ENCODE data around the gene TRPM8. TPM values are rescaled to one million over a fixed set of nuclear protein-coding genes. Genes with fewer than 3 reads are reported as not detected.
A peak's percentile ranks its signal among the peaks of the same experiment; 100 is the strongest.

The TRPM8 gene
- total and polyA plus RNA-seq, 2 donors = 0.05 TPM; not detected in 1

DNA sequence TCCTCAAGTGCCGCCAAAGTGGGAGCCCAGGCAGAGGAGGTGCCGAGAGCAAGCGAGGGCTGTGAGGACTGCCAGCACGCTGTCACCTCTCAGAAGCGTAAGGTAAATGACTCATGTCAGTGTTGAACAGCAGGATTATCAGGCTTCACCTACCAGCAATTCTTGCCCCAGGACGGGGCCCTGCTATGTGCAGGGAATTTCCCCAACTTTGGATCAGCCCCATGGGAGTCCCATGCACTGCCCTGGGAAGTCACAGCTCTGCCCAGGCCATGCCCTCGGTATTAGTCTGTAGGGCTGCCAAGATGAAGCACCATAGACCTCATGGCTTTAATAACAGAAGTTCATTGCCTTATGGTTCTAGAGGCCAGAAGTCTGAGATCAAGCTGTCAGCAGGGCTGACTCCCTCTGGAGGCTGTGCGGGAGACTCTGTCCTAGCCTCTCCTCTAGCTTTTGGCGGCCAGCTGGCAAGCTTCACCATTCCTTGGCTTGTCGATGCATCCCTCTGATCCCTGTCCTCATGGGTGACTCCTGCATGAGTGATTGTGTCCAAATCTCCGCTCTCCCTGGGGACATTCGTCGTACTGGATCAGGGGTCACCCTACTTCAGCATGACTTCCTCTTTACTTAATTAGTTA lies 55.9 kb downstream of the TRPM8 start:
- WGBS = 85% methylated on average over 13 of the region's 13 CpGs
- Histone ChIP-seq H3K4me1 (ENCODE audit: insufficient read depth) (no peaks in the 10 kb centered on the region), H3K4me3 (ENCODE audit: low read depth, low read length) (no peak overlapping the region), H3K27ac (ENCODE audit: low read depth) (no peak overlapping the region), H3K36me3 (ENCODE audit: insufficient read depth) (no peaks in the 10 kb centered on the region)
- DNase-seq (ENCODE audit: extremely low spot score) = no peak

DNA sequence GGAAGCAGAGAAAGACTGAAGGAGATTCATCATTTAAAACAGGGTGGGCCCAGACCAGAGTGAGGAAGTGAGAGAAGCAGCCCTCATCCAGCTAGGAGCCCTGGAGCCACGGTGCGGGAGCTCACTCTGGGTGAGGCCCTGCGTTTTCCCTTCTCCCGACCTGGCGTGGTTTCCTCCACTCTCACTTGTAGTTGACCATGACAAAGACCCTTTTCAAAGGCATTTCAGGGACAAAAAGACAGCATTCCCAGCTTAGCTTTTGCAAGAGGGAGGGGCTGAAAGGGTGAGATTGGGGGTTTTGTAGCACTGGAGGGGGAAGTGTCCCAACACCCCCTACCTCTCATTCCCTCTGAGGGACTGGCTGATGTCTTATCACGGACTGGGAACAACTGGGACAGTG lies 56.6 kb downstream of the TRPM8 start:
- no peak for DNase-seq (ENCODE audit: extremely low spot score)
- H3K4me3 ChIP-seq (ENCODE audit: low read depth, low read length) = no peak overlapping the region
- 73% methylated on average over 6 of the region's 6 CpGs for WGBS
- no peaks in the 10 kb centered on the region for H3K4me1 ChIP-seq (ENCODE audit: insufficient read depth)
- no peak overlapping the region for H3K27ac ChIP-seq (ENCODE audit: low read depth)
- H3K36me3 ChIP-seq (ENCODE audit: insufficient read depth) = no peaks in the 10 kb centered on the region

DNA sequence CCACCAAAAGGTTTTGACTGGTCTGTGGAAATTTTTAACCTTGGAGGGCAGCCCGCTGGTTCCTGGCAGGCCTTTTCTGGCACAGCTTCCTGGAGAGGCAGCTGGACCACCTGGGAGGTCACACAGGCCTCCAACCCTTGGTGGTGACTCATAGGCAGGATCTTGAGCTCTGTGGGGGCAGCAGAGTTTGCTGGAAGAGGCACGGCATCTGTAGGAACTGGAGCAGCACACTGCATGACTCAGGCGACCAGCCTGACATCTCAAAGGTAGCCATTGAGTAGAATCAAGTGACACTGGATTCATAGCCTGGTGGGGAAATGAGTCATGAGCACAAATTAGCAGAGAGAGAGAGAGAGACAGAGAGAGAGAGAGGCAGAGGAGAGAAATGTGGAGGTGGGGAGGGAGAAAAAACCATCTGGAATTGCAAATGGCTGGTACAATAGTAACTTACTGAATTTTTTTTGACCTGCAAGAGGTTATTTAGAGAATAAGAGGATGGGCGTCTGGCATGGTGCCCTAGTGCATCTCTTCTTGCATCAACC lies 57.4 kb downstream of the TRPM8 start:
- 47% methylated on average over 4 of the region's 4 CpGs for whole genome bisulfite sequencing
- no peak overlapping the region for H3K27ac ChIP-seq (ENCODE audit: low read depth)
- DNase-seq (ENCODE audit: extremely low spot score) = no peak
- no peak overlapping the region for H3K4me3 ChIP-seq (ENCODE audit: low read depth, low read length)
- no peaks in the 10 kb centered on the region for H3K4me1 ChIP-seq (ENCODE audit: insufficient read depth)
- no peaks in the 10 kb centered on the region for H3K36me3 ChIP-seq (ENCODE audit: insufficient read depth)

DNA sequence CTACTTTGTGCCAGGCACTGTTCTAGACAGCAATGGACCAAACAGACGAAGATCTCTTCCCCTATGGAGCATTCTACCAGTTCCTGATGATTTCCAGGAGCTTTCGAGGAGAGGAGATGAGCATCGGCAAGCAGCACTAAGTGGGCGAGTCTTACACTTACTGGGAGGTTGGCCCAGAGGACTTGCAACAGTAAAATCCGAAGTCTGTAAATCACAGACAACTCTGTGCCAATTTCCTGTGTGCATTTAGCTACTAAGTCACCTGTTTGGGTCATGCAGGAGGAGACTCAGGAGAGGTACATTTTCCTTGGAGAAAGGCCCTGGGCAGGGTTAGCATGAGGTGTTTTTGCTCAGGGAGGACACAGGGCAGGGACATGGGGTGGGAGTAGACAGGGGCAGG lies 58.9 kb downstream of the TRPM8 start:
- 63% methylated on average over 5 of the region's 5 CpGs for WGBS
- no peak for DNase-seq (ENCODE audit: extremely low spot score)
- H3K4me1 ChIP-seq (ENCODE audit: insufficient read depth) = no peaks in the 10 kb centered on the region
- H3K36me3 ChIP-seq (ENCODE audit: insufficient read depth) = no peaks in the 10 kb centered on the region
- no peak overlapping the region for H3K4me3 ChIP-seq (ENCODE audit: low read depth, low read length)
- no peak overlapping the region for H3K27ac ChIP-seq (ENCODE audit: low read depth)

DNA sequence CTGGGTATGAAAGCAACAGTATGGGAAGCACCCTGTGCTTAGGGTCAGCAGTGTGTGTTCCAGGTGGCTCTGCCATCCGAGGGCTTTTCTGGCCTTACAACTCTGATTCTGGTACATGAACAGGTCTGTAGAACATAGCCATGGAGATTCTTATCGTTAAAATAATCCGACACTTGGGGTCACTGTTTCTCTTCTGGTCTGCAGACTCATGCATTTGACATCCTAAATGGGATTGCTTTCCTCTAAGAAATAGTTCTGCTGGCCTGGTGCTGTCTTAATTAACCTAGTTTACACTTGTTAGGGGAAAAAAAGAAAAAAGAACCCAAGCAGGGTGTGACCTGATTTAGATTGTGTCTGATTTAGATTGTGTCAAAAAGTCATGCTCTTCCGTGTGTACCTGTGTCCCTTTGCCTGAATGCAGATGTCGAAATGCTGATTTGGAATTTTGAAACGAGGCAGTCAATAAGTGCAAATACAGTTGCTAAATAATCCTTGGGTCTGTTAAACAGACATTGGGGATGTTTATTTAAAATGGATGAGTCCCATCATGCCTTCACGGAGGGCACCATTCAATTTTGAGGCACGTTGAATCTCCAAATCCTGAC lies 59.6 kb downstream of the TRPM8 start:
- 45% methylated on average over 8 of the region's 8 CpGs for WGBS
- H3K4me3 ChIP-seq (ENCODE audit: low read depth, low read length) = no peak overlapping the region
- DNase-seq (ENCODE audit: extremely low spot score) = peak; percentile 32
- H3K27ac ChIP-seq (ENCODE audit: low read depth) = no peak overlapping the region
- H3K36me3 ChIP-seq (ENCODE audit: insufficient read depth) = no peaks in the 10 kb centered on the region
- no peaks in the 10 kb centered on the region for H3K4me1 ChIP-seq (ENCODE audit: insufficient read depth)

DNA sequence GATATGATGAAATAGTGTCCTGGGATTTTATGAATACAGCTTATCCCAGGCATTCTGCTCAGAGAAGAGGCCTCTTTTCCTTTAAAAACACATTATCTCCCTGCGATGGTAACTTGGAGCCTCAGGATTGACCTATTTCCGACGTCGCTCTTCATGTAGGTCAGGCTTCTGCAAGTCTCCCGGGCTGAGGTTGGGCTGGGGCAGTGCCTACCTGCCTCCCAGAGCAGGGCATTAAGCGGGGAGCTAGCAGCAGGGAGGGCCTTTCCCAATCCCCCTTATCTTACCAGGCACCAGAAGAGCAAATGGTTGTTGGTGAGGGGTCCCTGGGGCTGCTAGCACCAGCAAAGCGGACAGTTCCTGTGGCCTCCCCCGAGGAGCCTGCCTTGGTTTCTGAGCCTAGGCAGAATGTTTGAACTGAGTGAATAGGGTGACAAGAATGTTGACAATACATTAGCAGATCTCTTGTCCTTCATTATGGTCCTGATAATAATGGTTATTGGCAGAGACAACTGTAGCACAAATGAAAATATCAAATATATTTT lies 60.2 kb downstream of the TRPM8 start:
- no peak for DNase-seq (ENCODE audit: extremely low spot score)
- H3K4me1 ChIP-seq (ENCODE audit: insufficient read depth) = no peaks in the 10 kb centered on the region
- no peak overlapping the region for H3K27ac ChIP-seq (ENCODE audit: low read depth)
- no peaks in the 10 kb centered on the region for H3K36me3 ChIP-seq (ENCODE audit: insufficient read depth)
- 50% methylated on average over 8 of the region's 8 CpGs for WGBS
- H3K4me3 ChIP-seq (ENCODE audit: low read depth, low read length) = no peak overlapping the region

GRCh38 chr2:233979748-233980147 lies 62.6 kb downstream of the TRPM8 start:
- no peaks in the 10 kb centered on the region for H3K4me1 ChIP-seq (ENCODE audit: insufficient read depth)
- H3K4me3 ChIP-seq (ENCODE audit: low read depth, low read length) = no peak overlapping the region
- no peaks in the 10 kb centered on the region for H3K36me3 ChIP-seq (ENCODE audit: insufficient read depth)
- 52% methylated on average over 4 of the region's 4 CpGs for WGBS
- no peak overlapping the region for H3K27ac ChIP-seq (ENCODE audit: low read depth)
- no peak for DNase-seq (ENCODE audit: extremely low spot score)

GRCh38 chr2:233980955-233981561 lies 63.9 kb downstream of the TRPM8 start:
- H3K27ac ChIP-seq (ENCODE audit: low read depth) = no peak overlapping the region
- H3K36me3 ChIP-seq (ENCODE audit: insufficient read depth) = no peaks in the 10 kb centered on the region
- DNase-seq (ENCODE audit: extremely low spot score) = no peak
- no peaks in the 10 kb centered on the region for H3K4me1 ChIP-seq (ENCODE audit: insufficient read depth)
- H3K4me3 ChIP-seq (ENCODE audit: low read depth, low read length) = no peak overlapping the region
- 89% methylated on average over 5 of the region's 5 CpGs for WGBS

DNA sequence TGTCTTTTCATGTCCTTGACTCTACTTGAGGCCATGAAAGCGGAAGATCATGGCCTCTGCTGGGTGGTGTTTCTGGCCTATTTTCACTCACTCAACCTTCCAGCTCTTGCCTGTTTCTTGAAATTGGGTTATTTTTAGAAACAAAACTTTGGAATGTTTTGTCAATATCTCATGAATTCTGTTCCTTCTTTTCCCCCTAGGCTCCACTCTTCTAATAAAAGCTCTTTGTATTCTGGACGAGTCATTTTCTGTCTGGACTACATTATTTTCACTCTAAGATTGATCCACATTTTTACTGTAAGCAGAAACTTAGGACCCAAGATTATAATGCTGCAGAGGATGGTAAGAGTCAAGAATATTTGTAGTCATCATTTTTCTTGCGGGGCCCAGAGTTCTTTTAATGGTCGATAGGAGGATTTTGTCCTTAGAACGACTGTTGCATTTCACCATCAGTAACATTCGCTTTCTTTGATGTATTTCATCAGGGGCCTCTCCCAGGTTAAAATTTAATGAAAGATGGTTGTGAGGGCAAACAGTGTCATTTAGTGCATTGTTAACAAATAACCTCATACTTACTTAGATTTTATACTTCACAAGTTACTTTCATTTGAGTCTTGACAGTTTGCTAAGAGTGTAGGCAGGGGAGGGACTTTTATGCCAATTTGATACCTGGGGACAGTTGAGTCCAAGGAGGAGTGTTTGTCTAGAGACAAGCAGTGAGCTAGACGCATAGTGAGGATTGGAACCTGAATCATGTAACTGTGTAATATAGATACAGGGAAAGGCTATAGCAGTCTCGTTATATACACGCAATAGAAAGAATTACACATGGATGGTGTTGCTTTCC lies 64.6 kb downstream of the TRPM8 start:
- no peak for DNase-seq (ENCODE audit: extremely low spot score)
- Histone ChIP-seq H3K4me1 (ENCODE audit: insufficient read depth) (no peaks in the 10 kb centered on the region), H3K4me3 (ENCODE audit: low read depth, low read length) (no peak overlapping the region), H3K36me3 (ENCODE audit: insufficient read depth) (no peaks in the 10 kb centered on the region), H3K27ac (ENCODE audit: low read depth) (no peak overlapping the region)
- 82% methylated on average over 9 of the region's 9 CpGs for WGBS

GRCh38 chr2:233982421-233983121 lies 65.4 kb downstream of the TRPM8 start:
- no peak for DNase-seq (ENCODE audit: extremely low spot score)
- Histone ChIP-seq H3K4me1 (ENCODE audit: insufficient read depth) (no peaks in the 10 kb centered on the region), H3K4me3 (ENCODE audit: low read depth, low read length) (no peak overlapping the region), H3K27ac (ENCODE audit: low read depth) (no peak overlapping the region), H3K36me3 (ENCODE audit: insufficient read depth) (no peaks in the 10 kb centered on the region)
- 82% methylated on average over 13 of the region's 13 CpGs for WGBS

DNA sequence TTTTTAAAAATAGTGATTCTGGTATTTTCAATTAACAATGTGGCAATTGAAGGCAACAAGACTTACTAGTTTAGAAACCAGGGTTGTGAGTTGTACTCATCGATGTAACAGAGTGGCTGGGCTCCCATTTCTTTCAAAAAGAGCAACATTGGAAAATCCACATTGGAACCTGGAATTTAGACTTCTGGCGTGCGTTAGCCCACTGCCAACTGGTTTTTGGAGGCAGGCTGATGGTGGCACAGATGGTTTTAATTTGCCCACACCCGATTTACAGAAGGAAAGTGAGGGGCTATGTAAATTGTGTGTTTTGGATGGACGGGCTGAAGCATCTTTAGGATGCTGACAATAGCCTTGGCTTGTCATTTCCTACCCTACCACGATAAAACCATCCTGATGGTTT lies 66.3 kb downstream of the TRPM8 start:
- no peaks in the 10 kb centered on the region for H3K36me3 ChIP-seq (ENCODE audit: insufficient read depth)
- no peak for DNase-seq (ENCODE audit: extremely low spot score)
- H3K4me3 ChIP-seq (ENCODE audit: low read depth, low read length) = no peak overlapping the region
- no peak overlapping the region for H3K27ac ChIP-seq (ENCODE audit: low read depth)
- 61% methylated on average over 6 of the region's 6 CpGs for WGBS
- no peaks in the 10 kb centered on the region for H3K4me1 ChIP-seq (ENCODE audit: insufficient read depth)

GRCh38 chr2:233988581-233988980 lies 71.4 kb downstream of the TRPM8 start:
- no peak overlapping the region for H3K27ac ChIP-seq (ENCODE audit: low read depth)
- no peaks in the 10 kb centered on the region for H3K4me1 ChIP-seq (ENCODE audit: insufficient read depth)
- WGBS = 94% methylated on average over 2 of the region's 2 CpGs
- no peak overlapping the region for H3K4me3 ChIP-seq (ENCODE audit: low read depth, low read length)
- H3K36me3 ChIP-seq (ENCODE audit: insufficient read depth) = no peaks in the 10 kb centered on the region
- DNase-seq (ENCODE audit: extremely low spot score) = no peak

All from urinary bladder (tissue), 4 donors.